Epithelial cell of proximal tubule (primary cell): ENCODE measurements around the gene NOTCH3. TPM values are rescaled to one million over a fixed set of nuclear protein-coding genes. Genes with fewer than 3 reads are reported as not detected.

Experiments
- DNase-seq: peaks from one replicate; pipeline ENCODE4 v3.0.0-alpha.2; 2011; ENCODE audit warnings: low read depth
- H3K4me3 ChIP-seq: 2 replicates; pipeline ENCODE4 v1.5.1; 2011; ENCODE audit warnings: low read depth, mild to moderate bottlenecking, low read length
- total RNA-seq: library from RNA; depleted of rRNA; stranded (reverse); fragments of >200 nt; gene quantifications from 2 replicates; pipeline ENCODE4 v1.2.3, GENCODE V29; 2015
- TF ChIP-seq, protein P1 (sequence below): conservative IDR thresholded peaks from 2 replicates; pipeline ENCODE4 v1.5.1; 2012; ENCODE audit warnings: low read depth, mild to moderate bottlenecking, low read length

Gene NOTCH3
- total RNA-seq, 1 donor from 2014 or later = 19.6 TPM

DNA sequence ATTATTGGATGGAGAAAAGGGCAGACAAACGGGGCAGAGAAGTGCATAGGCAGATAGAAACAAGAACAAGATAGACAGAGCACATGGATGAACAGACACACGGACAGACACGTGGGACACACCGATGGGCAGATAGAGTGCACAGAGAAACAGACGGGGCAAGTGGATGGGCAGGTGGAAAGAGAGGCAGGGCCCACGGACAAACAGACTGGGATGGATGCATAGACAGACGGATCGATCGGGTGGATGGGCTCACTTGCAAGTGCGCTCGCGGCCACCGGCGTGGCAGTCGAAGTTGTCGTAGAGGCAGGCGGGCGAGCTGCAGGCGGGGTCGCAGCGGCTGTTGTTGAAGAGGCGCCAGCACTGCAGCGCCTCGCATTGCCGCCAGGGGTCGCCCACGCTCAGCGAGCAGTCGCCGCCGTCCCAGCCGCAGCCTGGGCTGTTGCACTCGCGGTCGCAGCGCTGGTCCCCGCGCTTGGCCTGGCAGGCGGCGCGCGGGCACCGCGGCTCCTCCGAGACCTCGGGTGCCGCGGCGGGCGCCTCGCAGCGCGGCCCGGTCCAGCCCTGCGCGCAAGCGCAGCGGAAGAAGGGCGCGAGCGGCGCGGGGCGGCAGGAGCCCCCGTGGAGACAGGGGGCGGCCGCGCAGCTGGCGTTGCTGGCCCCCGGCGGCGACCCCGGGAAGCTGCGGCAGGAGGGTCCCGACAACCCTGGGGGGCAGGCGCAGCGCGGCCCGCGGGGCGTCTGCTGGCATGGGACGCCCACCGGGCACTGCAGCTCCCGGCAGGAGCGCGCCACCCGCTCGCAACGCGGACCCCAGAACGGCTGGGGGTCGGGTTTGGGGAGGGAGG is 23.3 kb downstream of the NOTCH3 start:
- TF ChIP-seq, protein P1, sequence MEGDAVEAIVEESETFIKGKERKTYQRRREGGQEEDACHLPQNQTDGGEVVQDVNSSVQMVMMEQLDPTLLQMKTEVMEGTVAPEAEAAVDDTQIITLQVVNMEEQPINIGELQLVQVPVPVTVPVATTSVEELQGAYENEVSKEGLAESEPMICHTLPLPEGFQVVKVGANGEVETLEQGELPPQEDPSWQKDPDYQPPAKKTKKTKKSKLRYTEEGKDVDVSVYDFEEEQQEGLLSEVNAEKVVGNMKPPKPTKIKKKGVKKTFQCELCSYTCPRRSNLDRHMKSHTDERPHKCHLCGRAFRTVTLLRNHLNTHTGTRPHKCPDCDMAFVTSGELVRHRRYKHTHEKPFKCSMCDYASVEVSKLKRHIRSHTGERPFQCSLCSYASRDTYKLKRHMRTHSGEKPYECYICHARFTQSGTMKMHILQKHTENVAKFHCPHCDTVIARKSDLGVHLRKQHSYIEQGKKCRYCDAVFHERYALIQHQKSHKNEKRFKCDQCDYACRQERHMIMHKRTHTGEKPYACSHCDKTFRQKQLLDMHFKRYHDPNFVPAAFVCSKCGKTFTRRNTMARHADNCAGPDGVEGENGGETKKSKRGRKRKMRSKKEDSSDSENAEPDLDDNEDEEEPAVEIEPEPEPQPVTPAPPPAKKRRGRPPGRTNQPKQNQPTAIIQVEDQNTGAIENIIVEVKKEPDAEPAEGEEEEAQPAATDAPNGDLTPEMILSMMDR = peak; percentile 58
- H3K4me3 ChIP-seq = no peak overlapping the region
- no peak for DNase-seq

DNA sequence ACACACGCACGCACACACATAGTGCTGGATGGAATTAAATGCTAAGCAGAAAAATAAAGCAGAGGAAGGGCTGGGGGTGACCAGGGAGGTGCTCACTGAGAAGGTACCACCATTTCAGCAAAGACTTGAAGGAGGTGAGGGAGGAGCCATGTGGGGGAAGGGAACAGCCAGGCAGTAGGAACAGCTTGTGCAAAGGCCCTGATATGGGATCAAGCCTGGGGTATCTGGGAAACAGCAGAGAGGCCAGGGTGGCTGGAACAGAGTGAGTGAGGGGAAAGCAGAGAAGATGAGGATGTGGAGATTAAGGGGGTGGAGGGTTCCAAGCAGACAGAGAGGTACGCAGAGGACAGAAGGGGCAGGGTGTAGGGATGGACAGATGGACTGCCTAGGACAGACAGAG is 25.2 kb downstream of the NOTCH3 start:
- no peak for DNase-seq
- TF ChIP-seq, protein P1 = no peak
- H3K4me3 ChIP-seq = no peak overlapping the region

DNA sequence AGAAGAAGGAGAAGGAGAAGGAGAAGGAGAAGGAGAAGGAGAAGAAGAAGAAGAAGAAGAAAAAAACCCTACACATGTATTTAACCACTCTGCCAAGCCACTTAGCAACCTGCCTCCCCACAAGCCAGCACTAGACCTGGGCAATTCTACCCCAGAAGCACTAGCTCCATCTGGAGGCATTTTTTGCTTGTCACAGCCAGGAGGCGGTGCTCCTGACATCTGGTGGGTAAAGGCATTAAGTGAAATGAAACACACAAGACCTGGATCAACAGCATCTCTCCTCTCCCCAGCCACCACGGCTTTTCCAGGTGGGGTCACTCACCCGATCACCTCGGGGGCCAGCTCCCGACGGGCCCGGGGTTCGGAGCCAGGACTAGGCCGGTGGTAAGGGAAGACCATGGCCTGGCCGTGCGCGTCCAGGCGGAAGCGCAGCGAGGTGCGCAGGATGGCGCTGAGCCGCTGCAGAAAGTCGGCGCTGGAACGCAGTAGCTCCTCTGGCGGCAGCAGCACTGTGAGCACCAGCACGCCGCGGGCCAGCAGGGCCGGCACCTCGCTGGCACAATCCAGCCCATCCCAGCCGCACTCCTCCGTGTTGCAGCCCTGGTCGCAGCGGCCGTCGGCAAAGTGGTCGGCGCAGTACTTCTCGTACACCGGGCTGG is 26.9 kb downstream of the NOTCH3 start:
- H3K4me3 ChIP-seq = no peak overlapping the region
- DNase-seq = no peak
- TF ChIP-seq, protein P1 = peak; percentile 34

DNA sequence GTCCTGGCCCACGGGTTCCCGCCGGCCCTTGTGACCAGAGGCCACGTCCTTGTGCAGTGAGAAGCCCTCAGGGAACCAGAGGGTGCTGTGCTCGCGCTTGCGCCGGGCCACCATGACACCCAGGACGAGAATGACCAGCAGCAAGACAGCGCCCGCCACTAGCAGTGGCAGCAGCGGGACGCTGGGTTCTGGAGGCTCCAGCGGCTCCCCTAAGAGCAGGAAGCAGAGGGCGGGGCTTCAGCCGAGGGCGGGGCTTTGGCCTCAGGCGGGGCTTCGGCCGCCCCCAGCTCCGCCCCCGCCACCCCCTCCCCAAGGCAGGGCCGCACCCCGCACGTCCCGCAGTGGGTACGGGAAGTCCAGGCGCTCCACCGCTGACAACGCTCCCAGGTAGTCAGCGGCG is 30.4 kb downstream of the NOTCH3 start:
- no peak for DNase-seq

DNA sequence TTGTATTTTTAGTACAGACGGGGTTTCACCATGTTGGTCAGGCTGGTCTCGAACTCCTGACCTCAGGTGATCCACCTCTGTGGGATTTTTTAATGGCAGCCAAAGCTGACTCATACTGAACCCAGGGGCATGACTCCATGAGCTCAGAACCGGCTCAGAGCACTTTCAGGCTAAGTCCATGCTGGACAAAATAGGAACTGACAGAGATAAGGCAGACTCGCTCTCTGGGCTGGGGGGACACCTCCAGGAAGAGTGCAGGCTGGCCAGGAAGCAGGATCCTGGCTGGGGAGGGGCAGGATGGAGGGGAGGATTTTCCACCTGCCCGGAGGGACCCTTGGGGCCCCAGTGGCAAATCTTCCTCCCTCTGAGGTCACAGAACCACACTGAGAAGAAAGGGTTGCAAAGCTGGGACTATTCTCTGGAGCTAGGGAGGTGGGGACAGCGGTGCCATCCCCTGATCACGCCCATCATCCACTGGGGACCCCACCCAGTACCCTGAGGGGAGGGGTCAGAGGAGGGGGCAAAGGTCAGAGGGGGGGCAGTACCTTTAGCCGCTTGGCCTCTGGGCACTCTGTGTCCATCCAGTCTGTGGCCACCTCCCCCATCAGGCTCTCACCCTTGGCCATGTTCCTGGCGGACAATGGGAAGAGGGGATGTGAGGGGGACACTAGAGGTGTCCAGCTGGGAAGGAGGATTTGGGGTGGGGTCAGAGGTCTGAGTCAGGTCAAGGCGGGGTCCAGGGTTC is 31.1 kb downstream of the NOTCH3 start:
- DNase-seq = no peak
- H3K4me3 ChIP-seq = no peak overlapping the region
- TF ChIP-seq, protein P1 = no peak

More for the DNA sequence above, 30.4 kb downstream of the NOTCH3 start:
- TF ChIP-seq, protein P1 = no peak
- H3K4me3 ChIP-seq = no peak overlapping the region

DNA sequence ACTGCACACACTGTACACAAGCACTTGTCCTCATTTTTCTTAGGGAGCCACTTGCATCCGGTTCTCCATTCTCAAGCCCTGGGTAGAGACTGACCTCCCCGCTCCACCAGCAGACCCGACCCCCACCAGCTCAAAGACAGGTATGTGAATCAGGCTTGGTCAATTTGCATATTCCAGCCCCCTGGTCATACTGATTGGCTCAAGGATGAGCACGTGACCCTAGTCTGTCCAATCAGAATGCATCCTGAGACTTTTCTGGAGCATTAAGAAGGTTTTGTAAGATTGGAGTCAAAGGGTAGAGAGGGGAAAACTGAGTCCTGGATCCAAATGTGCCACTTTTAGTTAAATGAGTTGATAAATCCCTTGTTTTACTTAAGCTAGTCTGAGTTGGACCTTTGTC is 34.1 kb downstream of the NOTCH3 start:
- no peak overlapping the region for H3K4me3 ChIP-seq
- no peak for DNase-seq
- TF ChIP-seq, protein P1 = no peak
